NCI-H524 treated with DMSO at 0.1 percent for 48 hours (cell line): Measurements from ENCODE around the gene CFAP74.
"Not testable (repeated sequence)": the region's sequence is repeated elsewhere in the genome, so short reads cannot be mapped to it uniquely, and the experiment has no call there.

Source experiments
- DNase-seq: peaks from one replicate; lab custom pipeline; 2025; lab: John Stamatoyannopoulos, UW

Gene CFAP74

DNA sequence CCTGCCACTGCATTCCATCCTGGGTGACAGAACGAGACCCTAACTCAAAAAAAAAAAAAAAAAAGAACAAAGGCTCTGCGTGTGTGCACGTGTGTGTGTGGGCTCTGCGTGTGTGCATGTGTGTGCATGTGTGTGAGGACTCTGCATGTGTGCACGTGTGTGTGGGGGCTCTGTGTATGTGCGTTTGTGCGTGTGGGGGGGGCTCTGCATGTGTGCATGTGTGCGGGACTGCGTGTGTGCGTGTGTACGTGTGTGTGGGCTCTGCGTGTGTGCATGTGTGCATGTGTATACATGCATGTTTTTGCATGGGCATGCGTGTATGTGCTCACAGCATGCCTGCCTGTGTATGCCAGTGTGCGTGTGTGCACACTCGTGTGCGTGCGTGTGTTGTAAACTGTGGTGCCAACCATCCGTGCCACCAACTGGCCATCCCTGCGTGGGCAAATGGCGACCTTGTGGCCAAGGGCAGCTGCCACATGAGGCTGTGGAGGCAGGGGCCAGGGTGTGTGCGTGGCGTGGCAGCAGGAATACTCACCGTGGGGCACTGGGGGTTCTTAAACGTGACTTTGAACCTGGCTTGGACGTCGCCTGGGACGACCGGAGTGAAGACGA, 57.7 kb downstream of the CFAP74 start:
- DNase-seq, result no peak

- DNase-seq, result no peak
Measured at GRCh38 chr1:1943834-1944570, 59.6 kb downstream of the CFAP74 start.

DNA sequence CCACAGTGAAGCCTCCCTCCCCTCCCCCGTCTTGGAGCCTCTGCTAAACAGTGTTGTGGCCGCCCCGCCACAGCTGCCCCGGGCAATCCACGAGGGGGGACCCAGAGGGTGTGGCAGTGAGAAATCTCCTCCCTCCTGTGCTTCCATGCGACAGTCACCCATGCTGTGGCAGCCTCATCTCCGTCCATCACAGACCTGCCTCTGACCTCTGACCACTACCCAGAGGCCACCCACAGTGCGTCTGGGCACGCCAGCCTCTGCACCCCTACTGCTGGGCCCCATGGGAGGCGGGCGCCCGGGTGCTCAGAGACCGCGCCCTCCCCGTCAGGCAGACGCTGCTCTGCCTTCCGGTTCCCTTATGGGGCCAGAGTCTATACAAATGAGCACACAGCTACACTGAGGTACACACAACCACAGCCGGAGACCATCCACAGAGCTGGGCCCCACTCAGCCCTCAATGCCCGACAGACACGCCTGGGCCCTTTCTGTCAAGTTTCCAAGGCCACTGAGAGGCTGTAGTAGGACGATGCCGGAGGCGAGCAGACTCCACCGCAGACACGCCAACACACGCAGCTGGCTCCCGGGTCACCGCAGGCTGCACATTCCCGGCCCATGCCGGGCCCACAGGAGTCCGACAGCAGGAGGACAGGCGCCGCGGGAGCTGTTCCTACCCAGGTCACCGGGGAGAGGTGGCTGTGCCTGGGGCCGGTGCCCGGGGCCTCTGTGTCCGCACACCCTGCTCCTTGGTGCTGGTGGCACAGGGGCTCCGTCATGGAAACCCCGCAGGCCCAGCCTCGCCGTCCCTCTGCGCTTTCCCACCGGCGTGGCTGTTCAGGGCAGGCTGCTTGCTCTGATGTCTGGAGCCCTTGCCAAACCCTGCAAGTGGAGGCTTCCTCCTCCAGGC, 60.6 kb downstream of the CFAP74 start:
- no peak for DNase-seq

DNA sequence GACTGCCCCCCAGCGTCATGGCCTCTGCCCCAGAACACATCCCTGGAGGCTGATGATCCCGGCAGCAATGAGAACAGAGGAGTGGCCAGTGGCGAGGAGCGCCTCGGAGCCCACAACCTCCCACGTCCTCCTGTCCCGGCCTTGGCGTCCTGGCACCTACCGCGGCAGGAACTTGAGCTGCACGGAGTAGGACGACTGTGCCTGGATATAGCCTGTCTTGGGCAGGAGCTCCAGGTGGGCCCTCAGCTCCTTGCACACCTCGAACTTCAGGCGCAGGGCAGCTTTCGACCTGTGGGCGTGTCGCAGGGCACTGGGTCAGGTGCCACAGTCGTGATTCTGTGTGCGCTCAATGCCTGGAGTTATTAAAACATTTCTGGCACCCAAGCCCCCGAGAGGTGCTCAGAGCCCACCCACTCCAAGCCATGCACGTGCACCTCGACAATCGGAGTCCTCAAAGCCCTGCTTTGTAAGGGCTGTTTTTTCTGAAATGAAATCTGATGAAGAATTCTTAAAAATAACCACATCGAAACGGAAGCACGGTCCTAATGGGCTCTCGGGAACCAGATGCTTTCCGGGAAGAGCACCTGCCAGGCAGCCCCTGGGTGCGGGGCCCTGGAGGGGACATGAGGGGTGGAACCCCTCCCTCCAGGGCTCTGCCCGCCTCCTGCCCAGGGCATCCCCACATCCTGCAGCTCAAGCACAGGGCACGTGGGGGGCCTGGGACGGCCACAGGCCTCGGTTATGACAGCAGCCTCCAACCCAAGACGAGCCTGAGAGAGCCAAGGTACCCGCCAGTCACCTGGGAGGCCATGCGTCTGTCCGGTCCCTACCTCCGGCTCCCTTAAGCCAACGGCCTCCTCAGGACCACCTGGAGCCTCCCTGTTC, 61.5 kb downstream of the CFAP74 start:
- no peak for DNase-seq

DNA sequence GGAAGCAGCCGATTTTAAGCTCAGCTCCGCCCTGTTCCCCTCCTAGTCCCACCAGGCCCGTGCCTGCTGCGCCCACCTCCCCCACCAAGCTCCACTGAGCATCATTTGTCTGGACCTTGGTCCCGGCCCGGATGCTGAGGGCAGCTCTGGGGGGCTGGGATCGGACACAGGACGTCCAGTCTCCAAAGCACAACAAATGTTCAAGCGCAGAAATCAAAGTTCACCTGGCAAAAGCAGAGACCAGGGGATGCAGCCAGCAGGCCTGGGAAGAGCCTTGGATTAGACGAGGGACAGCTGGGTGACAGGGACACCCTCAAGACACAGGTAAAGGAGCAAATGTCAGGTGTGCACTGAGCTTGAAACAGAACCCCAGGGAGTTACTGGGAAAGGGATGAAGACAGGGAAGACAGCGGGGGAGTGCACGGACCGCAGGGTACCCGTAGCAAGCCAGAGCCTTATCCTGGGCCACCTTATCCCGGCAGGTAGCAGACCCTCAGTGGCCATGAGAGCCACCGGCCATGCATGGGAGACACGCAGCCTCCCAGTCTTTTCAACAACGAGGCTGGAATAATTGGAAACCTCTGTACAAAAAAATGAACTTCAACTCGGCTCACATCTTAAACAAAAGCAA, 62.3 kb downstream of the CFAP74 start:
- DNase-seq, result no peak

DNA sequence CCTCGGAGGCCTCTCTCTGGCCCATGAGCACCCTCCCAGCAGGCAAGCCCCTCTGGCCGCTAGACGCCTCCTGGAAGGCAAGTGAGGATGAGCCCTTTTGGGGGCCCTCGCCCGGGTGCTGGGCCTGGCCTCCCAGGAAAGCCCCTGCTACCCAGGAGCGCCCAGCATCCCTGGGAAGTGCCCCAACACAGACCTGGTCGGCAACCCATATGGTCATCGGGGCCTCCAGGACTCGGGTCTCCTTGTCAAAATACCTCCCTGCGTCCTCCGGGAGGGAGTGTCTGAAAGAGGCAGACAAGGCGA, 63.5 kb downstream of the CFAP74 start:
- no peak for DNase-seq

DNA sequence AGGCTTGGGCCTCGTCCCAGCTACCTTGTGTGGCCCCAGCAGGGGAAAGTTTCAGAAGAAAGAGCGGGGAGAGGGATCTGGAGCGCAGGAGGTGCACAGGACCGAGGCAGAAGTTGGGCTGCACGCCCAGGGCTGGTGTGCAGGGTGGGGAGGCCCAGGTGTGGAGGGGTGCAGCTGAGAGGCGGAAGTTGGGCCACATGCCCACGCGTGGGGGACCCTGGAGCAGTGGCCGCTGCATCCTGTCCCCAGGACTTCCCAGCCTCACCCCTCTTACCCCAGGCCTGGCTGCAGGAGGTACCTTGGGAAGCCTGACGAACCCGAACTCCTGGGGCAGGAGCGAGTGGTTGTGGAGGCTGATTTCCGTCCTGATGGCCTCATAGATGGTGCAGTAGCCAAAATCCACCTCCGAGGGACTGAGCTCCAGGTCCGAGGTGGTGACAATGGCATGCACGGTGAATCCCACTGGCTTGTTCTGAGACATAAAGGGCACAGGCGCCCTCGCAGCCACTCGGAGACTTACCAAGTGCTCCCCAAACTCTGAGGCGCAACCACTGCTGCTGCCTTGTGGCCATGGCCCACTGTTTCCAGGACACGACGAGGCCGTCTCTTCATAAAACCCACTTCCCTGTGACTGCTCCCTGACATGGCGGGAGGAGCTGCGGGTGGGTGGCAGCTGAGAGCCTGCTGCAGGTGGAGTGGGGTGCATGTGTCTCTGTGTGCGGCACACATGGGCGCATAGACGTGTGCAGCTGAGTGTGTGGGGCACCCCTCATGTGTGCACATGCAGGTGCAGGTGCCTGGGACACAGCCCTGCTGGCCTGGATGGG, 64.1 kb downstream of the CFAP74 start:
- no peak for DNase-seq

GRCh38 chr1:1938613-1939295, 64.8 kb downstream of the CFAP74 start:
- DNase-seq, result no peak

DNA sequence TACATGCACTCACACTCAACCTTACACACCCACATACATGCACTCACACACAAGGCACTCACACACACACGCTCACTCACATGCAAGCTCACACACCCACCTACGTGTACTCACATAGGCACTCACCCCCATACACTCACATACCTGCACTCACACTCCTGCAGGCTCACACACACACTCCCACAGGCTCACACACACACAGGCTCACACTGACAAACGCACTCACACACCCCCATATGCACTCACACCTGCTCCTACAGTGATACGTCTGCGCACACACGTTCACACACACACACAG, 65.4 kb downstream of the CFAP74 start:
- no peak for DNase-seq

DNA sequence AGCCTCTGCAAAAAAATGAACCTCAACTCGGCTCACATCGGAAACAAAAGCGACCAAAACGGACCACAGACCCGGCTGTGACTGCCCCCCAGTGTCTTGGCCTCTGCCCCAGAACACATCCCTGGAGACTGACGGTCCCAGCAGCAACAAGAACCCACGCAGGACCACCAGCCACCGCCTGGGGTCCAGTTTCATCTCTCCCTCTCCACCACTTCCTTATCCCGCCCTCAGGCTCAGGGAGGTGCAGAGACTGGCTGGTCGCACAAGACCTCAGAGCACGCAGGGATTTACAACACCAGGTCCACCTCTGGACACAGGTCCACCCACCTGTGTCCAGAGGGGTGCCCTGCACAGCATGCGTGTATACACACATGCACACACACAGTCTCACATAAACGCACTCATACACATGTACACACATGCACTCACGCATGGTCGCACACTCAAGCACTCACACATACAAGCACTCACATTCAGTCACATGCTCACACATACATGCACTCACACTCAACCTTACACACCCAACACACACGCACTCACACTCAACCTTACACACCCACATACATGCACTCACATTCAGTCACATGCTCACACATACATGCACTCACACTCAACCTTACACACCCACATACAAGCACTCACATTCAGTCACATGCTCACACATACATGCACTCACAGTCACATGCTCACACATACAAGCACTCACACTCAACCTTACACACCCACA, 65.9 kb downstream of the CFAP74 start:
- DNase-seq, result no peak

- DNase-seq, result no peak
Measured at GRCh38 chr1:1937061-1937460, 66.5 kb downstream of the CFAP74 start.

DNA sequence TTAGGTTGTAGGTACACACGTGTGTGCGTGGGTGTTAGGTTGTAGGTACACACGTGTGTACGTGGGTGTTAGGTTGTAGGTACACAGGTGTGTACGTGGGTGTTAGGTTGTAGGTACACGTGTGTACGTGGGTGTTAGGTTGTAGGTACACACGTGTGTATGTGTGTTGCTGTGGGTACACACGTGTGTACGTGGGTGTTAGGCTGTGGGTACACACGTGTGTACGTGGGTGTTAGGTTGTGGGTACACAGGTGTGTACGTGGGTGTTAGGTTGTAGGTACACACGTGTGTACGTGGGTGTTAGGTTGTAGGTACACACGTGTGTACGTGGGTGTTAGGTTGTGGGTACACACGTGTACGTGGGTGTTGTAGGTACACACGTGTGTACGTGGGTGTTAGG, 68.7 kb downstream of the CFAP74 start:
- DNase-seq, result not testable (repeated sequence)

DNA sequence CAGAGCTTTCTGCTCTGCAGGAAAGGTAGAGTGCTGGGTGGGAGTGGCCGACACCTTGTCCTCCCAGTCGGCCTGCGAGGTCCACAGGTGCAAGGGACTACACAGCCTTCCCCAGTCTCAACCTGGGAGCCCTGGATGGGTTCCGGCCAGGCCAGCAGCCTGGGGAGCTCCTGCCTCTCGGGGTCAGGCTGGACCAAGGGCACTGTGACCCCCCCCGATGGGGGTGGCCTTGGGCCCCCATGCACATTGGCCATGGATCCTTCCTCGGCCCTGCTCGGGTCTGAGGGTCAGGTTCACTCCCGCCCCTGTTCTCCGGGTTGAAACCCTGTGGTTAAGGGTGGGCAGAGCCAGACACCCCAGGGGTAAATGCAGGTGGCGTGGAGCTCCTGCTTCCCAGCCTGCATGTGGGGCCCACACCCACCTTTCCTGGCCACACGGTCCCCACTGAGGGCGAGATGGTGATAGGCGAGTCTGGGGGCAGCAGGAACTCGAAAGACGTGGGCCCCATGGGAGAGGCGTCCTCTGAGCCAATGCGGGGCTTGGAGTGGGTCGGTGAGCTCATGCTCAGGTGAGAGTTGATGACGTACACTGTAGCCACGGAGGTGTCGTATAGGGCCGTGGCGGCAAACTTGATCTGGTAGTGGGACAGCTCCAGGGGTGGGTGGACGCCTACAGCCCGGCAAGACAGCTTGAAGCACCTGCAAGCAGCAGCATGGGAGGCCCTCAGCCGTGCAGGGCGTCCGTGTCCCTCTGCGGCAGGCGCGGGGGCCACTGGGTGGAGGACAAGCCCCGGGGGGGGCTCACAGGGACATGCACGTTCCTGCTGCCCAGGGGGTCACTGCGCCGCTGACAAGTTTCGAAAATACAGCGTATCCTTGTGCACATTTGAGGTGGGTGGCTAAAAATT, 73.7 kb downstream of the CFAP74 start:
- DNase-seq, result no peak

DNA sequence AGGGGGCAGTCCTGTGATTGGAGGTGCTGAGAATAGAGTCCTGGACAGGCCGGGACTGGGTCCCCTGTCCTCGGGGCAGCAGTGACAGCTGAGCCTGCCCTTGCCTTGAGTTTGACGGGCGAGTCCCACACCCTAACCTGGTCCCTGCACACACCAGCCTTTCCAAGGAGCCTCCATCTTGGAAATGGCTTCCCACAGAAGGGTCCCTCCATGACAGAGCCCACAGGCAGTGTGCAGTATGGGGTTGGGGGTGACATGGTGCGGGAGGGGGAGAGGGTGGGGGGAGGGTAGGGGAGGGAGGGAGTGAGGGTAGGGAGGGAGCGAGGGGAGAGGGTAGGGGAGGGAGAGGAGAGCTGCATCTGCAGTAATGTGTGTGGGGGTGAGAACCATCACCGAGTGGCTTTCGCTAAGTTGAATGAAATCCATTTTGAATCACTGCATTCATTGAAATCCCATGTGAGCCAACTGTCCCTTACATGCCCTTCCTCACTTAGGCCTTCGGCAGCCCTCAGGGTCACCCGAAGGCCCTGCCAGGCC, 74.4 kb downstream of the CFAP74 start:
- DNase-seq, result no peak

- no peak for DNase-seq
Measured at GRCh38 chr1:1928231-1929101, 75.1 kb downstream of the CFAP74 start.

GRCh38 chr1:1927751-1928150, 75.8 kb downstream of the CFAP74 start:
- DNase-seq, result no peak
